K562 (cell line): ENCODE measurements around the gene NCOA3.
"Not testable (repeated sequence)": the region's sequence is repeated elsewhere in the genome, so short reads cannot be mapped to it uniquely, and the experiment has no call there.

Experiments used
- ATF7 ChIP-seq: fragments of 450-650 bp; IDR thresholded peaks from 2 replicates; pipeline ENCODE4 v1.7.1; 2014; ENCODE audit warnings: mild to moderate bottlenecking, moderate library complexity
- MEIS2 ChIP-seq: fragments of 450-650 bp; IDR thresholded peaks from 2 replicates; pipeline ENCODE4 v1.6.1; 2014; ENCODE audit warnings: mild to moderate bottlenecking; ENCODE audit not compliant: partially characterized antibody
- NR1H2 ChIP-seq: sonication (generic); formaldehyde crosslinking; IDR thresholded peaks from 2 replicates; pipeline ENCODE4 v1.4.0; 2020; ENCODE audit warnings: mild to moderate bottlenecking, missing genetic modification reagents
- SAFB ChIP-seq: fragments of 200-400 bp; formaldehyde crosslinking; IDR thresholded peaks from 2 replicates; pipeline ENCODE4 v1.6.1; 2017; ENCODE audit warnings: low read depth, low read length, borderline replicate concordance
- TF ChIP-seq, protein P1 (sequence below), 3 experiments: IDR thresholded peaks in 2 of 3; conservative IDR thresholded peaks in 1 of 3; 2 replicates each; pipeline ENCODE4 v1.5.1; 2011 to 2012; ENCODE audit warnings: low read length in 3 of 3, mild to moderate bottlenecking in 3 of 3, control low read depth in 2 of 3, improper control_type of control experiment in 1 of 3, inconsistent platforms in 1 of 3, low read depth in 1 of 3, mixed read lengths in 1 of 3, moderate library complexity in 1 of 3; ENCODE audit not compliant: insufficient read depth in 2 of 3

DNA sequence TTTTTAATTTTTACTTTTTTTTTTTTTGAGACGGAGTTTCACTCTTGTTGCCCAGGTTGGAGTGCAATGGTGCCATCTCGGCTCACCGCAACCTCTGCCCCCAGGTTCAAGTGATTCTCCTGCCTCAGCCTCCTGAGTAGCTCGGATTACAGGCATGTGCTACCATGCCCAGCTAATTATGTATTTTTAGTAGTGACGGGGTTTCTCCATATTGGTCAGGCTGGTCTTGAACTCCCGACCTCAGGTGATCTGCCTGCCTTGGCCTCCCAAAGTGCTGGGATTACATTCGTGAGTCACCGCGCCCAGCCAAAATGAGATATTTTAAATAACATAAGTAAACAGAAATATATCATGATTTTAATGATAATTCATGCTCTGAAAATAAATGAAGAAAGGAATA lies 1.6 kb upstream of the NCOA3 start:
- TF ChIP-seq MEIS2; NR1H2 (CRISPR knock-in tag); ATF7; SAFB: not testable (repeated sequence)
- TF ChIP-seq, protein P1, sequence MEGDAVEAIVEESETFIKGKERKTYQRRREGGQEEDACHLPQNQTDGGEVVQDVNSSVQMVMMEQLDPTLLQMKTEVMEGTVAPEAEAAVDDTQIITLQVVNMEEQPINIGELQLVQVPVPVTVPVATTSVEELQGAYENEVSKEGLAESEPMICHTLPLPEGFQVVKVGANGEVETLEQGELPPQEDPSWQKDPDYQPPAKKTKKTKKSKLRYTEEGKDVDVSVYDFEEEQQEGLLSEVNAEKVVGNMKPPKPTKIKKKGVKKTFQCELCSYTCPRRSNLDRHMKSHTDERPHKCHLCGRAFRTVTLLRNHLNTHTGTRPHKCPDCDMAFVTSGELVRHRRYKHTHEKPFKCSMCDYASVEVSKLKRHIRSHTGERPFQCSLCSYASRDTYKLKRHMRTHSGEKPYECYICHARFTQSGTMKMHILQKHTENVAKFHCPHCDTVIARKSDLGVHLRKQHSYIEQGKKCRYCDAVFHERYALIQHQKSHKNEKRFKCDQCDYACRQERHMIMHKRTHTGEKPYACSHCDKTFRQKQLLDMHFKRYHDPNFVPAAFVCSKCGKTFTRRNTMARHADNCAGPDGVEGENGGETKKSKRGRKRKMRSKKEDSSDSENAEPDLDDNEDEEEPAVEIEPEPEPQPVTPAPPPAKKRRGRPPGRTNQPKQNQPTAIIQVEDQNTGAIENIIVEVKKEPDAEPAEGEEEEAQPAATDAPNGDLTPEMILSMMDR (IDR thresholded peaks at IDR 0.05 in 2 of 3, conservative IDR thresholded peaks at IDR 0.05 in 1 of 3; ENCODE audit: insufficient read depth in 2 of 3, low read depth in 1 of 3, low read length in 3 of 3): not testable (repeated sequence)
